GM19023 (cell line): Measurements from ENCODE around the gene KCNAB2.

Experiments used
- ATAC-seq: cut with Tn5 transposase; IDR thresholded peaks from one replicate; pipeline ENCODE4 v1.9.1; 2021; ENCODE audit warnings: mild to moderate bottlenecking, moderate library complexity; ENCODE audit not compliant: unreplicated experiment

KCNAB2 gene

DNA sequence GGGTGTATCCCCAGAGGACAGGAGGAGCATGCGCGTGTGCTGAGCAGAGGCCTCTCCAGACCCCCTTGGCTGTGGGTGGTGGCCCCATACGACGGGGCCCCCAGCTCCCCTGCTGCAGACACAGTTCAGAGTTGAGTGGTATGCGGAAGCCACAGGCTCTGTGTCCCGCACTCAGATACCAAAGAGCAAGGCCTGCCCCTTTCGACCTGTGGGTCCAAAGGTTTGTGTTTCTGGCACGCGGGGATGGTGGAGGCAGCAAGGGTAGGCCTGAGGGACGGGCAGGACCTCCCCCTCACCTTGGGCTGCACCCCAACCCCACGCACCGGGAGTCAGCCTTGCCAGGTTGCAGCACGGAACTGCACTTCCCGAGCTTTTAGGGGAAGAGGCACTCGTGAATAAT, at the start of gene KCNAB2:
Gene KCNAB2 (plus strand): TSS at position 328 of the 400 bp plus-strand sequence. CDS start 5,649 bp downstream, outside the sequence.
- ATAC-seq: no peak

DNA sequence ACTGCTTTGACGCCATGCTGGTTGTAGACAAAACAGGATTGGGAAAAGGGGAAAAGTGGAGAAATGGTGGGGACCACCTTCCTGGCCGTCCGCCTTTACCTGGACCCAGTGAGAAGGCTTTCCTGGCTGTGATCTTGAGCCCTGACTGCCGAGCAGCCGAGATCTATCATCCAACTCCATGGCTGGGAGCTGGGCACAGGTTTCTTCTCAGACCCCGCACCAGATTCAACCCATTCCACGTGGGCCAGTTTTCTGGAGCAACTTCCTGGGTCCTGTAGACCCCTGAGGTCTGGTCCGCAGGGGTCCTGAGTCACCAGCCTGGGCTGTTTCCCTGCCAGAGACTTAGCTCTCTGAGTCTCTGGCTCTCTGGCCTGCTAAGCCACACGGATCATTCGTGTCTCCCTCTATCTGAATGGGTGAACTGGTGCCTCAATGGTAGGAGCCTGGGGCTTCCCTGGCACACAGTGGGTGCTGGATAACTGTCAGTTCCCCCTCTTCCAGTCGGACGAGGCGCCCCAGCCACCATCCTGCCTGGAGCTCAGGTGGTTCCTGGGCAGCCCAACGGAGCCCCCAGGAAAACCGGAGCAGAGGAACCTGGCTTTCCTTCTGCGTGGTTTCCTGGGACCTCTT, 48.9 kb upstream of the KCNAB2 start:
- no peak for ATAC-seq

DNA sequence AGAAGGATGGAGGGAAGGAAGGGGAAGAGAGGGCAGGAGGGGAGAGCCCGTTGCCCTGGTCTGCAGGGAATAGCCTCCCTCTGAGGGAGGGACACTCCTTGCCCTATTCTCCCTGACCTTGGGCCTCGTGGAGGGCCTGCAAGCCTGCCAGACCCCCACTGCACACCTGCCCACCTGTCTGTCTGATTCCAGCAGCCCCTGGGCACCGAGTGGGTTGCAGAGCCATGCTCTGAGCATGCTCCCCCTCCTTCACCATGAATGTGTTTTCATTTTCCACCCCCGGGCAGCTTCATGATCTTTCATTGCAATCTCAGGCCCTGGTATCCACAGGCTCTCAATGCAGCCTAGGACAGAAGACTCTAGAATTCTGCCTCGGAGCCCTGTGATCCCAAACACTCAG, 48.4 kb upstream of the KCNAB2 start:
- ATAC-seq: no peak

DNA sequence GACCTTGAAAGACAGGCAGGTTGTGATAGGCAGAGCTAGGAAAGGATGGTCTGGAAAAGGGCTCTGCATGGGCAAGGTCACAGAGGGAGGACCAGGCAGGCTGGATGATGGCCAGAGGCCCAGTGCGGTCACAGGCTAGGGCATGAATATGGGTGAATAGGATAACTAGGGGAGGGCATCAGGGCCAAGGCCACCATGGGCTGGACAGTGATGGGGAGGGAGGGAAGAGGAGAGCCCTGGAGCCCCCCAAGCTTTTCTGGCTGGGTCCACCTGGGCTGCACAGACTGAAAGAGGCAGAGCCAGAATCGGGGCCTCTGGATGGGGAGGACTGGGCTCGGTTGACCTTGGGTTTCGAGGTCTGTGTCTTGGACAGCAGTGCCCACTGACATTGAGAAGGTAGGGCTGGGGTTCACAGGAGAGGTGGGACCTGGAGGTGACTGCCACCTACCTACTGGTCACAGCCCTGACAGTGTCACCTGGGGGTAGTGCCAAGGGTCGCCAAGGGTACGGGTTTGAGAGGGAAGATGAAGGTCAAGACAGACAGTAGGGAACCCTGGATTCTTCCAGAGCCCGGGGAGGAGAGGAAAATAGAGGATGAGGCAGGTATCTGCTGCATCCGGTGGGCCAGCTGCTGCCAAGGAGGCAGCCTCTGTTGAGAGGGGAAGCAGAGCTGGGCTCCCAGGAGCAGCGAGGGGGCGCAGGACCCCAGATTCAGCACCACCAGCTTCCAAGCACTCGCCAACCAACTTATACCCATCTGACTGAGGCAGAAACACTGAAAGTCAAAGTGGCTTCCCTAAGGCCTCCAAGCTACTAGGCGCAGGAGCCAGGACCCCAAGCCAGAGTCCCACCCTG, 47.4 kb upstream of the KCNAB2 start:
- ATAC-seq: no peak

DNA sequence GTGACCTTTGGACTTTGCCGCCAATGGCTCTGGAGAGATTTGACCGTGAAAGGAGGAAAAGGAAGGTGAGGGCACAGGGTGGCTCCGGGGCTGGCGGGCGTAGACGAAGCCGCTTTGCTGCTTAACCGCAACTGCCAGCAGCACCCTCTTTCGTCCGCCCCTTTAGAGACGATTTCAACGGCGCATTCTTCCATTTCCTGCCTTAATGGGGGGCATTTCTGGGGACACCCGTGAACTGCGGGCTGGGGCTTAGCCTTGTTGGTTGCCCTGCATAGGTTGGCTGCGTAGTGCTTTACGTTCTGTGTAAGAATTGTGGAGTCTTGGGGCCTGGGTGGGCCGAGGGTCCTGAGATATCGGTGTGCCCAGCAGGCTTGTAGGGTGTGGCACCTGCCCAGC, 46.8 kb upstream of the KCNAB2 start:
- no peak for ATAC-seq

DNA sequence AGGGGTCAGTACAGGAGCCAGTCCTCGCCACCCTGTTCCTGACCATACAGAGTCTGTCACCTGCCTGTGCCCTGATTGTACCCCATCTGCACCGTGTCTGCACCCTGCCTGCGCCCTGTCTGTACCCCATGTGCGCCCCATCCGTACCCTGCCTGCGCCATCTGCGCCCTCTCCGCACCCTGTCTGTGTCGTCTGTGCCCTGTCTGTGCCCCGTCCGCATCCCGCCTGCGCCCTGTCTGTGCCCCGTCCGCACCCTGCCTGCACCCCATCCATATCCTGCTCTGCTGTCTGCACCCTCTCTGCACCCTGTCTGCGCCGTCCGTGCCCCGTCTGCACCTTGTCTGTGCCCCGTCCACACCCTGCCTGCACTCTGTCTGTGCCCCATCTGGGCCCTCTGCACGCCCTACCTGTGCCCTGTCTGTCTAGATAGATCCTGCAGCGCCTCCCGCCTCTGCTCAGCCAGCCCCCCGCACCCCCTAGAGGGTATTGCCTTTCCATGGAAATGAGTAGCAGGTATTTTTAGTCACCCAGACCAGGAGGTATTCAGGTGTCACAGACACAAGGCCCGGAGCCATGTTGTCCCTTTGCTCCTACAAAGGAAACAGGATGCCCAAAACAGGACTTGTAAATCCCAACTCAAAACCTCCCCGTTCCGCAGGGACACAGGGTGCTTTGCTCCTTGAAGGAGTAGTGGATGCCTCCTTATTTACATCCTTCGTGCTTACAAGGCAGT, 45.8 kb upstream of the KCNAB2 start:
- no peak for ATAC-seq

DNA sequence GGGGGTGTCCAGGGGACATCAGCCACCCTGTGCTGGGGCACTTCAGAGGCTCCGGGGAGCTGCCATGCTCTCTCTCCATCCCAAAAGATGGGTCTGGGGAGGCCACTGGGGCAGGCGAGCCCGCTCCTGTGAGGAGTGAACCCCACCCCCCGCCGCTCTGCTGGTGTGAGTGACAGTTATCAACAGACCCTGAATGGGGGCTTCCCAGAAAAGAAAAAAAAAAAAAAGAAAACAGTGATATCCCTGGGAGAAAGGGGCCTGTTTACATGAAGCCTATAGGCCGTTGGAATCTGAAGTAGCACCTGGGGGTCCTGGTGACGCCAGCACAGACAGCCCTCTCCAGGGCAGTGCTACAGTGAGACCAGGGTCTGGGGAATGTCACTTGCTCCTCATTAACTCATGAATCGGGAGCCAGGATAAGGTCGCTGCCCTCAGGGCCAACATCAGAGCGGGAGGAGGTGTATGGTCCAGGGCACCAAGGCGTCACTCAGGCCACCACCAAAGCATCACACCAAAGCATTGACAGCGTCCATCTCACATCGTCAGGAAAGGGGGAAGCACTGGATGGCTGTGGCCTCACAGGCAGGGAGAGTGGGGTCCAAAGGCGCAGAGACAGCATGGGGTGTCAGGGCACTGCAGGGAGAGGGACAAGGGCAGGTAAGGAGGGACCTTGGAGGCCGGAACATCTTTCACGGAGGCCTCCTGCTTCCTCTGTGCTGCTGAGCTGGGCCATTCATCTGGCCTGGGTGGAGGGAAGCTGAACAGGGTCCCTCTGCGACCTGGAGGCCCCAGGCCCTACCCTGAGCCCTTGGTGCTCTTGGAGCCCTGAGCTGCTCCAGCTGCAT, 45.0 kb upstream of the KCNAB2 start:
- ATAC-seq: no peak

DNA sequence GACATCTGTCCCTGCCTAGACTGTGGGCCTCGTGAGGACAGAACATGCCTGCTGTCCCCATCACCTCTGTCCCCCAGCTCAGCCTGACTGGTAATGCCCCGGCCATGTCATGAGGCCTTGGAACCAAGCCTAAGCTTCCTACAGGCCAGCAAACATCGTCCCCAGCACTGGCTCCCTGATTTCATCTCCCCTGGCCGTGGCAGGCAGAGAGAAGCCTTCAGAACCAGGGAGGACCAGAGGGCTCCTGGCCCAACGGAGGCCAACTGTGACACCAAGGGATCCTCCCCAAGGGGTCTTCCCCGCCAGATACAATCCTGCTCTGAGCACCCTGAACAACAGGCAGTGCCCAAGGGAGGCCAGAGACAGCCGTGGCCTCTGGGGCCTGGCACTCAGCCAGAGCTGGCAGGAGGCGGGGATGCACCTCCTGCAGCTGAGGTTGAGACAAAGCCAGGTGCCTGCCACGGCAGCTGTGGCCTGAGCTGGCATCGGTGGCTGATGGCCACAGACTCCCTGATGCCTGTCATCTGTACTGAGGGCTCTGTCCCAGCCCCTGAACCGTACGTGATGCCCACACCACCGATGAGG, 43.6 kb upstream of the KCNAB2 start:
- no peak for ATAC-seq

DNA sequence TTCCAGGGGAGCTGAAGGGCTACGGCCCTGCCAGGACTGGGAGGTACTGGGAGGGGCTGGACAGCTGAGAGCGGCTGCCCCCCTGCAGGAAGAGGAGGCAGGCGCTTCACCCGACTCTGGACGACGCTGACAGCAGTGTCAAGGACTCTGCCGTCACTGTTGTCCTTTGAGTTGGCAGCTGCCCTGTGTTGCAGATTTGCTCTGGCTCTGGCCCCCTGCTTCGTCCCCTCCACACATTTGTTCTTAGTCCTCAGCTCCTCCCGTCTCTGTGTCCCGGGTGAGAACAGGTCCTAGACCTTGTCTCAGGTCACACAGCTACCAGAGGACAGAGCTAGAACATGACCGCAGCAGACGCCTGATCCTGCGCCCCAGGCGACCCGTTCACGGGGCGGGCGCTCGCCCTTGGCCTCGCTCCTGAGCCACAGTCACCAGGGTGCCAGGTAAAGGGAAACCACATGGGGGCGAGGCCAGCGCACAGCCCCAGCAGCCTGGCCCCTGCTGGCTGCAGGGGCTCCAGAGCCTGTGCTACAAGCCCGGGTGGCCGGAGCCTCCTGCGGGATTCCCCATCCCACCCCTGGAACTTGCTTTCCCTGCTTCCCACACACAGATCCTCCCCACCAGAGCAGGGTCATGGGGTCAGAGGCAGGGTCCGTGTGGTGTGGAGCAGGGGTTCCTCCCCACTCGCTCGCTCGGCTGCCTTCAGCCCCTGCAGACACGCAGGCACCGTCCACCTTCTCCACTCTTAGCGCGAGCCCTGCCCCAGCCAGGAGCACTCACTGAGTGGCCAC, 42.8 kb upstream of the KCNAB2 start:
- ATAC-seq: no peak

DNA sequence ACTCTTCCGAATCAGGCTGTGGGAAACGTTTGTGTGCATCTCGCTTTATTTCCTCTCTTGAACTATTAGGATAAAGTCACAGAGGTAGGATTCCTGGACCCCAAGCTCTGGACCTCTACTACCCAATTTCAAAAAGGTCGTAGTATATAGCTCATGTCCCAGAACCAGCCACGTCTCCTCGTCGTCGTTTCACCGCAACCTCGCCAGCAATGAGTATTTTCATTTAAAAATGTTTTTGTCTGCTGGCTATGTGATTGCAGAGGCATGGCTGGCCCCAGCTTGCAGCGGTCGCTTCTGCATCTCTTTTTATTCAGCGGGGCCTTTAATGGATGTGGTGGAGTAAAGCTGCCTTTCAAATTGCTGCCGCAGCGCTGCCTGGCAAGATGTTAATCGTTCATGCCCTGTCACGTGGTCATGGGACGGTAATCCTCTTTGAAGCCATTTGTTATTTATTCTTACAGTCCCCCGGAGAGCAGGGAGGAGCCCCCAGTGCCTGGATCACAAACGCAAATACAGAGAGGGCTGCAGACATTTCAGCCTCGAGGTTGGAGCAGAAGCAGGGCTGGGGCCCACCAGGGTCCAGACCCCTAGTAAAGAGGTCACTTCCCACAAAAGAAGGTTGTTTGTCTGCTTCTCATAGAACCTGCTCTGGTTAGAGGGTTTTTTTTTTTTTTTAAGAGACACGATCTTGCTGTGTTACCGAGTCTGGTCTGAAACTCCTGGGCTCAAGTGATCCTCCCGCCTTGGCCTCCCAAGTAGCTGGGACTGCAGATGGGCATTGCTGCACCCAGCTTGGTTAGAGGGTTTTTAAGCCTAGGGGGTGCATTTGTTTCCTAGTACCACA, 41.9 kb upstream of the KCNAB2 start:
- no peak for ATAC-seq

DNA sequence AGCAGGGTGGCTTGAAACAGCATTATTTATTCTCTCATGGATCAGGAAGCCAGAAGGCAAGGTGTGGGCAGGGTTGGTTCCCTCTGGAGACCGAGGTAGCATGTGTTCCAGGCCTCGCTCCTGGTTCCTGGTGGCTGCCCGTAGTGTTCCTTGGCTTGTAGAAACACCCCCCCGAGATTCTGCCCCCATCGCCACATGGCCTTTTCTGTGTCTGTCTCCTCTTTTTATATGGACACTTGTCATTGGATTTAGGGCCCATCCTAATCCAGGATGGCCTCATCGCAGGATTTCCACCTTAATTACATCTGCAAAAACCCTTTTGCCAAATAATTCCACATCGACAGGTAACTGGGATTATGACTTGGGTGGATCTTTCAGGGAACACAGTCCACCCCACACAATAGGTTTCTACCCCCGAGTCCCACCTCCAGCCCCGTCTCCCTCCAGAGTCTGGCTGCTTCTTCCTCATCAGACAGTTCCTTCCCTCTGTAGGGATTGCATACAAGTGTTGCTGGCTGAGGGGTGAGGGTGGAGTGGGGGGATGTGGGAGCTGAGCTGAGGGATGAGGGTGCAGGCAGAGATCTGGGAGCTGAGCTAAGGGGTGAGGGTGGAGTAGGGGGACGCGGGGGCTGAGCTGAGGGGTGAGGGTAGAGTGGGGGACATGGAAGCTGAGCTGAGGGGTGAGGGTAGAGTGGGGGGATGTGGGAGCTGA, 41.1 kb upstream of the KCNAB2 start:
- no peak for ATAC-seq

DNA sequence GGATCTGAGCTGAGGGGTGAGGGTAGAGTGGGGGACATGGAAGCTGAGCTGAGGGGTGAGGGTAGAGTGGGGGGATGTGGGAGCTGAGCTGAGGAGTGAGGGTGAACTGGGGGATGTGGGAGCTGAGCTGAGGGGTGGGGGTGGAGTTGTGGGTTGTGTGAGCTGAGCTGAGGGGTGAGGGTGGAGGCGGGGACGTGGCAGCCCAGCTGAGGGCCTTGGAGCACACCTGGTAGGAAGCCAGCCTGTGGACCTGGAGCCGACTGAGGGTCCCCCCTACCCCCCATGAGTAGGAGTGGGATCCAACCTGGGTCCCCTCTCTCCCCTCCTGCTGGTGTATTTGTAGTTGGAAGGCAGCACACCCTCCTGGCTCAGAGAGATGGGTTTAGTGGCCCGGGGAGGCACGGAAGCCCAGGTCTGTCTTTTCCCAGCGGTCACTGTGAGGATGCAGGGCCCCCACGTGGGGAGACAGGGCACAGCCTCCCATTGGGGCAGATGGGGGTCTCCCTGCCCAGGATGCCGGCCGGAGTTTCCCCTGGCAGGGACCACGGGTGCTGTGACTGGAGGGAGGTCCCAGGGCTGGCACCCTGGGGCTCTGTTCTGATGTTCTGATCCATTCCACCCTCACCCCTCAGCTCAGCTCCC, 40.3 kb upstream of the KCNAB2 start:
- ATAC-seq: no peak

DNA sequence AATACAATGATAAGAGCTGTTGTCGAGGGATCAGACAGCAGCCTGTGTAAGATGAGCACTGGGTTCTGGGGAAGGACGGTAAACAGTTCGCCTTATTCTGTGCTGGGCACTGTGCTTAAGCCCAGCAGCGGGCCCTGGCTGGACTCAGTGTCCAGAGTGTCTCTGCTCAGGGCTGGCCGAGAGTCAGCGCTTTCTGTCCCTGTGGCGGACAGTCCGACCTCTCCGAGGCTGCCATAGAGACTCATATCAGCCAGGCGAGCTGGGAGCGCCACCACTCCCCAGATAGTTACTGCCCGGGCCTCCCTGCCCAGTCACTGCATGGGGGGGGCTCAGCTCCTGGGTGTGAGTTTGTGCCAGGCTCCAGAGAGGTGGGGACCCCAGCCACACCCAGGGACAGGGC, 38.8 kb upstream of the KCNAB2 start:
- ATAC-seq: no peak

DNA sequence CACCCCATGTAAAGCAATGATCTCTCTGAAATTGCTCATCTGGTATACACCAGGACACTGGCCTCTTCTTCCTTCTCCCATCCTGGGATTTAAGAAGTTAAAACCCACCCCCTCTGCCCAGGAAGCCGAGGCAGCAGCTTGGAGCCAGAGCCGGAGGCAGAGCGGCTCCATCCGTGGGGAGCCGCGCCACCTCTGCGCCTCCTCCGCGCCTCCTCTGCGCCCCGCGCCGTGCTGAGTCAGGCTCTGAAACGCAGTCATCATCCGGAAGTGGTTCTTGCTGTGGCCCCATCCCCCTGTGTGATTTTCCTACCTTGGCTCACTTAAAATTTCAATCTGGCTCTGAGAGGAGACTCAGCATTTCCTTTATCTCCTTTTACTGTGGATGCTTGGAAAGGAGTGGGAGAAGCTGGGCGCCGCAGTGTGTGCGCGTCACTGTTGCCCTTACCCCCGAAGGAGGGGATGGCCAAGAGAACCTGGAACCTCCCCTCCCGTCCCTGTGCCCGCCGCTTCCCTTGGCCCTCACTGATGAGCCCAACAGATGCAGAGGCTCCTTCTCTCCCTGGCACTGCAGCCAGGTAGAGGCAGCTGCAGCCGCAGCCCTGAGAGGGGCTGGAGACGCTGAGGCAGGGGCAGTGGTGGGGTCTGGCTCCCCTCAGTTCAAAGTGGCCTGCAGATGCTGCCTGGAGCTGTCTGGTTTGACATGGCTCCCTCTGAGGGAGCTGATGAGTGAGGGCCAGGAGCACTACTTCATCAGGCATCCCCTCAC, 38.2 kb upstream of the KCNAB2 start:
- no peak for ATAC-seq

DNA sequence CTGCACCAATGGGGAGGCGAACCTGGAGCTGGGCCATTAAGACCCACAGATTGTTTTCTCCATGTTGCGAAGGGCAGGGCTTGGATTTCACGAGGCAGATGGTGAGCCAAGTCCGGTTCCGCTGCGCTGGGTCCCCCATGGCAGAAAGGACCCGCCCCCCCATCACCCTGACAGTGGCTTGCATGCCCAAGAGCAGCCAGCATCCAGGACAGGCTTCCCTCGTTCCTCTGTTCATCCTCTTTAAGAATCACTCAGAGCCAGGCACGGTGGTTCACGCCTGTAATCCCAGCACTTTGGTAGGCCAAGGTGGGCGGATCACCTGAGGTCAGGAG, 37.6 kb upstream of the KCNAB2 start:
- ATAC-seq: no peak

DNA sequence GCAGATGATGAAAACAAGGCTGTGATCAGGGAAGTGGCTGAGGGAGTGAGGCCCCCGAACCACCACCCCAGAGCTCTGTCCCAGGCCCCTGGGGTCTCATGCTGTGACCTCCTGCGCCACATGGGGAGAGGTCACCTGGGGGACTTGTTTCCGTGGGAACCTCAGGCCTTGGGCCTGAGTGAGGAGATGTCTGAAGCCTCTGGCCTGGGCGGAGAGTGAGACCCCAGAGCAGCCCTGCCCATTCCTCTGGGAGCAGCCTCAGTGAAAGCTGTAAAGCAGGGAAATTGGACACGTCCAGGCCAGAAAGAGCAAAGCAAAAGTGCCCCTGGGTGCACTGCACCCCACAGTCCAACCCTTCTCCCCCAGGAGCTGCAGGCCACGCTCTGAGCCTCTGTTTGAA, 37.0 kb upstream of the KCNAB2 start:
- ATAC-seq: no peak
